Stimulated activated CD4-positive, alpha-beta T cell treated with anti-CD3 and anti-CD28 coated beads, Interleukin-2, amount 100 ng/mL, for 24 hours (primary cell): ENCODE measurements around the gene STAG1.
"Not testable (repeated sequence)": the region's sequence is repeated elsewhere in the genome, so short reads cannot be mapped to it uniquely, and the experiment has no call there.

Experiments used
- DNase-seq, 2 donors: peaks; one replicate each; pipeline ENCODE4 v3.0.0-alpha.2; 2020

Gene STAG1

DNA sequence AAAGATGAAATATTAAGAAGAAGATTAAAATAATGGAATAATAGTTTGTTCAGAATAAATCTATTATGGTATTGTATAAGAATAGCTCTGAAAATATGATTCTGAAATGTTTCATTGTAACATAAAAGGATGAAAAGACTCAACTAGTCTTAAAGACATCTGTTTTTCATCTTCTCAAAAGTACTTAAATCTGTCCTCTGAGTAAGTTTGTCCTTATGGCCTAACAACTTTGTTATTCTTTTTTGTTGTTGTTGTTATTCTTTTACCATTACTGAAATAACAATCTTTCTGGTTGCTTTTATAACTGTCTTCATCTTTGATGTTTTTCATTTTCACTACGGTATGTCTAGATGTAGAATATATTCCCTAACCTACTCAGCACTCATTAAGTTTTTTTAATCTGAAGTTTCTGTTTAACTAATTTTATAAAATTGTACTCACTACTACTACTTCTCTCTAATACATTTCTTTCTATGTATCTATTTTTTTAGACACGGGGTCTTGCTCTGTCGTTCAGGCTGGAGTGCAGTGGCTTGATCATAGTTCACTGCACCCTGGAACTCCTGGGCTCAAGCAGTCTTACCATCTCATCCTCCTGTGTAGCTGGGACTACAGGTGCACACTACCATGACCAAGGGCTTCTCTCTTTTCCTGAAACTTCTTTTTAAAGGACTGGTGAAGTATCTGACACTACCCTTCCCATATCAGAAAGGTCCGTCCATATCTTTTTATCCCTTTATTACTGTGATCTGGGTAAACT is 261.4 kb downstream of the STAG1 start:
- DNase-seq, result no peak

DNA sequence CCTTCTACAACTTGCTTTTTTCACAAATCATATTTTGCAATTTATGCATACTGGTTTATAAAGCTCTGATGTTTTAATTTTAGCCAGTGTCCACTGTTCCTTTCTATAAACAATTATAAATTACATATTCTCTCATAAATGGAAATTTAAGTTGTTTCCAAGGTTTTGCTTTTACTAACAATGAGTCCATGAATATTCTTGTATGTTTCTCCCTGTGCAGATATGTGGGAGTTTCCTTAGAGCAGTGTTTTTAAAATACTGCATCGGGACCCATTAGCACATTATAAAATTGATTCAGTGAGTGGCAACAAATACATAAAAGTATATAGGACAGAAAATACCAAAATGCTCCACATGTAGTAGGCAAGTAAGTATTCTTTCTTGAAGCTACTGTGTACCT is 266.4 kb downstream of the STAG1 start:
- no peak for DNase-seq

DNA sequence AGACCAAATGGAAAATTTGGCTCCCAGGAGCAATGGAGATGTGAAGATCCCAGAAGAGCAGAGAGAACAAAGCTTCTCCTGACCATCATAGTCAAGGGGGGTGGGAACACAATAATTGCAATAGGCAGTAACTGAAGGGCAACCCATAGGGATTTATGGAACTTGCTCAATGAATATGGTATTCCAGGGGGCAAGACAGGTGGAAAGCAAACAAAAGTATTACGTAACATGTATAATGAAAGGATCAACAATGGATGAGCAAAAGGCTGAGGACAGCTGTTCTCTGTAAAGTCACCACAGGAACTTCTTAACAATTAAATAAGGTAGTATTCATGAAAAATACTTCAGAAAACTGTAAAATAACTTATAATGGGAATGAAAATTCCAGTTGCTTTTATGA is 275.9 kb downstream of the STAG1 start:
- no peak for DNase-seq

DNA sequence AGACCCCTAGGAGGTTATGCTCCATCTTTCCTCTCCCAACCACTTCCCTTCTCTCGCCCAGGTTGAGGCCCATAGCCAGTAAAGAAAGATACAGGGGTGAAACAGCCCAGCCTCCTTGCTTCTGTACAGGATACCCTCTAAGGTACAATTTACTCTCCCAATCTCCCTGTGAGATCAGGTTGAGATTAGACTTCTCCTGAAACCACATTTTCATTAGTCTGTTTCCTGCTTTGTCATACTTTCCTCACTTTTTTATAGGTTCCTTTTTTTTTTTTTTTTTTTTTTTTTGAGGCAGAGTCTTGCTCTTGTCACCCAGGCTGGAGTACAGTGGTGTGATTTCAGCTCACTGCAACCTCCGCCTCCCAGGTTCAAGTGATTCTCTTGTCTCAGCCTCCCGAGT is 277.3 kb downstream of the STAG1 start:
- not testable (repeated sequence) for DNase-seq

DNA sequence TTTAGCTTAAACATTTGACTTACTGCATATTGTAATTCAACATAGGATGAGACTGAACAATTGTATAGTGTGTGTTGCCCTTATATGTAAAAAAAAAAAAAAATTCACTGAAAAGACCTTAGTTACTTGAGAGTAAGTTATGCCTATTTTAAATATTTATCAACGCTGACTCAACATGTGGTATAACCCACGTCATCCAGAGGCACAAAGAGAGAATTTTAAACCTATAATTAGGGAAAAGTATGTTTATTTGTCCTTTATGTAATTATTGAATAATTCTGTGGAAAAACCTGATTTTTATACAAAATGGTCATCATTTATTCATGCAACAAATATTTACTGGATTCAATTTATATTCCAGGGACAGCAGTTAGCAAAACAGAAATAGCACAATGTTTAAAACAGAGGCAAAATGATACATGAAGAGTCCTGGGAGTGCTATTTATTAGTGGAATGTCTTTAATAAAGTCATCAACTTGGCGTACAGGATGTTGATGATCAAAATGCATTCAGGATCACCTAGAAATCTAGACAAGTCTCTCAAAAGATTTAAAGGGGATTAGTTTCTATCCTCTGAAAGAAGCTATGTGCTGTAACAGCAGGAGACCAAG is 278.4 kb downstream of the STAG1 start:
- DNase-seq, result no peak

DNA sequence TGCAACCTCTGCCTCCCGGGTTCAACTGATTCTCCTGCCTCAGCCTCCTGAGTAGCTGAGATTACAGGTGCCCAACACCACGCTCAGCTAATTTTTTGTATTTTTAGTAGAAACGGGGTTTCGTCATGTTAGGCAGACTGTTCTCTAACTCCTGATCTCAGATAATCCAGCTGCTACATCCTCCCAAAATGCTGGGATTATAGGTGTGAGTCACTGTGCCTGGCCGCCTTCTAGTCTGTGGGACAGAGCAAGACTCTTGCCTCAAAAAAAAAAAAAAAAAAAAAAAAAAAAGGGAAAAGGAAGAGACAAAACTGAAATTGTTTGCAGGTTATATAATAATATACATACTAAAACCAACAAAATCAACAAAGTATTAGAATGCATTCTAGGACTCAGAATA is 286.9 kb downstream of the STAG1 start:
- DNase-seq, result no peak

DNA sequence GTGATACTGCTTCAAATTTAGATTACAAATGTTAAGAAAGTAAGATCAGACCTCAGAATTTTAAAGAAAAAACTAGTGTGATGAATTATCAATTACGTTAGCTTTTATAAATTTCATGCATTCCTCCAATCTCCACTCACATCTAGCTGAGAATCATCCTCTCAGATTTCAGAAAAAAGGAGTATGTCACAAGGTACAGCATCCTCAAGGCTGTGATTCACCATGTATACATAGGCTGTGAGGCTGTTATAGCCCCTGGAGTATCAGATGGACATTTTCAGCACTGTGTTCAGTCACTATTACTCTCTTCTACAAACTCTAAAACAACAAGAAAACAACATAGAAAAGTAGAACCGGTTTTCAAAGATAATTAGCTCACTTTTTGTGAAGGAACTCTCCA is 287.7 kb downstream of the STAG1 start:
- DNase-seq, result no peak

DNA sequence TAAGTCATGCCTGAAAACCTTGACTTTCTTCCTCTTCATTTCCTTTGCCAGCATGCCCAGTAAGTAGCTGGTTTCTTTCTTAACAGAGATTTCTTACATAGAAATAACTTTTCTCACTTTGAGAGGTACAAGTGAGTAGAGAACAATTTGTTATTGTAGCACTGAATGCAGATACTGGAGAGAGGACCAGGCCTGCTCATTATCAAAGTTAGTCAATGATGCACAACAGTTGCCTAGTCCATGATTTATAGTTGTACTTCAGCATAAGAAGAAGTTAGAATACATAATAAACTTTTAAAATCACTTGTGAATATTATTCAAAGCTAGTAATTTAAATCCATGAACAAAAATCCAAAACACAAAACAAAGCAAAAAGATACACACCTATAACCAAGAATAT is 289.0 kb downstream of the STAG1 start:
- no peak for DNase-seq

DNA sequence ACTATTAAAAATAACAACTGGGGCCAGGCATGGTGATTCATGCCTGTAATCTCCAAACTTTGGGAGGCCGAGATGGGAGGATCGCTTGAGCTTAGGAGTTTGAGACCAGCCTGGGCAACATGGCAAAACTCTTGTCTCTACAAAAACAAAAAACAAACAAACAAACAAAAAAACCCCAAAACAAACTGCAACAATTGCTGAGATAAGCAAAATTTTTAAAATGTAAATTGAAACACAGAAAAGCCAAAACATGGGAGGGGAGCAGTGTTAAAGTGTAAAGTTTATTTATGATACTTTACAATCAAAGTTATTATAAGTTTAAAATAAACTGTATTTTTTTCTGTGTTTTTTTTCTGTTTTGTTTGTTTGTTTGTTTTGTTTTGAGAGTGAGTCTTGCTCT is 294.4 kb downstream of the STAG1 start:
- DNase-seq, result no peak

DNA sequence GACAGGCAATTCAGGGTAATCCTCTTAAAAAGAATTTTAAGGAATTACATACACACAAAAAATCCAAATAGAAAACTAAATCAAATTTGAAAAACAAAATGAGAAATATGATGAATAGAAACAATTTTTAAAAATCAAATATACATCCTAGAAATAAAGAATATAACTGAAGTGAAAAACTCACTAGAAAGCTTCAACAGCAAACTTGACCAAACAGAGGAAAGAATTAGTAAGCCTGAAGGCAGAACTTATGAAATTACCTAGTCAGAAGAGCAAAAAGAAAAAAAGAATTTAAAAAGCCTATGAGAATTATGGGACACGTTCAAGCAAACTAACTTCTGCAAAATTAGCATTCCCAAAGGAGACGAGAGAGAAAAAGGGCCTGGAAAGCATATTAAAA is 296.0 kb downstream of the STAG1 start:
- DNase-seq, result no peak

DNA sequence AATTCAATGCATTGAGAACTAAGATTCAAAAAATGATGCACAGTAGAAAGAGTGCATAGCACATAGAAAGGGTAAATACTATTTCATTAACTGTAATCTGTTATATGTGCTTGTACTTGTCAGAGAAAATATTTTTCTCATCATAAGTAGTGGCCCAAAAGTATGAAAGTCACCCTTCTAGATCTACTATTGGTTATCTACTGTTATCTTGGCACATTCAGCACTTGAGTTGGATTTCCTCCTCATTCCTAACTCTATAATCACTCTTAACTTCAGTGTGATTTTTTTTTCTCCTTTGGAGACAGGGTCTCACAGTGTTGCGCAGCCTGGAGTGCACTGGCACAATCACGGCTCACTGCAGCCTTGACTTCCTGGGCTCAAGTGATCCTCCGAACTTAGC is 307.6 kb downstream of the STAG1 start:
- no peak for DNase-seq

DNA sequence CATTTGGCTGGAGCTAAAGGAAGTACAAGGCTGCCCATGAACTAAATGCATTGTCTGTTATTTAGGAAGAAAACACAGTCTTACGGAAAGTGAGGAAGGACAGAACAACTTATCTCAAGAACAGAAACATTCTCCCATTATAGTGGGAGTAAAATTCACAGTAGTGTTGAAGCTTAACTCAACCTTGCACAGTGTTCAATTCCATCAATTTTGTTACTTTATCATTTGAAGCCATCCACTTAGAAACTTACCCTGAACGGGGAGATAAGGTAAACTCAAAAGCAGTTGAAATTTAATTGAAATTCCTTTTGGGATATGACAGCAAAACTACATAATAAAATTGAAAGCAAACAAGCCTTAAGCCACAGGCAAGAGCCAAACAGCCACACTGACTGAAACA is 315.1 kb downstream of the STAG1 start:
- DNase-seq, result no peak

DNA sequence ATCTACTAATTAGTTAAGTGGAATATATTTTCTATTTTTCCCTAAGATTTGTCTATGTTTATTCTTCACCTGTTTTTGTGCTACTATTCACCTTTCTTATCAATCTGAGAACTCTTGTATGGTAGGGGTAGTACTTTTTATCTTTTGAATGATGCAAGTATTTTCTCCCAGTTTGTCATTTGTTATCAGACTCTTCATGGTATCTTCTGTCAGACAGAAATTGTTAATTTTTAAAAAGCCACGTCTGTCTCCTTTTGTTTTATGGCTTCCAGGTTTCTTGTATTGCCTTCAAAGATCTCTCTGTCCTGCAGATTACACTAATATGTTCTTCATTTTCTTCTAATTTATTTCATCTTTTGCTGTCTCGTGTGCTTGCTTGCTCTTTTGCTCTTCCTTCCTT is 317.7 kb downstream of the STAG1 start:
- DNase-seq, result no peak

DNA sequence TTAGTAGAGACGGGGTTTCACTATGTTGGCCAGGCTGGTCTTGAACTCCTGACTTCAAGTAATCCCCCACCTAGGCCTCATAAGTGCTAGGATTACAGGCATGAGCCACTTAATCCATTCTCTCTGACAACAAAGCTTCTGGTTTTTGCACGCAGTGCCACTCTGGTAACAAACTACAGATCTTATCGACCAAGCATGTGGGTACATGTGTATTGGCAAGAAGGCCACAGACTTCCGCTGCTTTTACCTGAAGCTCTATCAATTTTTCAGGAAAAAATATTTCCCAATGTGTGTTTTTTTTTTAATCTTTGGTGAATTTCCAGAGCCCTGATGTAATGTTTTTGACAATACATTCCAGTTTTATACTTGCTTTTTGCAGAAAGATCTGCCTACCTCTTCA is 319.5 kb downstream of the STAG1 start:
- no peak for DNase-seq

DNA sequence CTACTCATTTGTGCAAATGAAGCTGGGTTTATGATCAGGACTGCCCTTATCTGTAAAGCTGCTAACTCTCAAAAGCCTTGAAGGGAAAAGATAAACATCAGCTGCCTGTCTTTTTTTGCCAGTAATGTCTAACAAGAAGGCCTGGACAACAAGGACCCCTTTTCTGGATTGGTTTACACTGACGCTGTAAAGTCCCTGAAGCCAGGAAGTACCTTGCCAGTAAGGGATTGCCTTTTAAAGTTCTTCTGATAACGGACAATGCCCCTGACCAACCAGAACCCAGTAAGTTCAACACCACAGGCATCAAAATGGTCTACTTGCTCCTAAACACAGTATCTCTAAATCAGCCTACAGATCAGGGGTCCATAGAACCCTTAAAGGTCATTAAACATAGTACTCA is 324.0 kb downstream of the STAG1 start:
- DNase-seq, result no peak

DNA sequence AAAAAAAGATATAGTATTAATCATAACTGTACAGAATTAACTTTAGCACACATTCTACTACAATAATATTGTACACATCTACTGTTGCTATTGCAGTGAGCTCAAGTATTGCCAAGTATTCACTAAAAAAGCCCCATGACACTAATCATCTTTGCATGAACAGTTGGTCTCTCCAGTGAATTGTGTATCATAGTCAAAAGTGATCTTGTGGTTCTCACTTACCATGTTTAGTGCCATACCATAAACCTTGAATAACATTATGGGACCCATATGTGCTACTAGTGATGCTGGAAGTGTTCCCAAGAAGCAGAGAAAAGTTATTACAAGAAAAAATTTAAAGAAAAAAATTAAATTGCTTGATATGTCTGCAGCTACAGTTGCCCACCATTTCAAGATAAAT is 324.9 kb downstream of the STAG1 start:
- no peak for DNase-seq

DNA sequence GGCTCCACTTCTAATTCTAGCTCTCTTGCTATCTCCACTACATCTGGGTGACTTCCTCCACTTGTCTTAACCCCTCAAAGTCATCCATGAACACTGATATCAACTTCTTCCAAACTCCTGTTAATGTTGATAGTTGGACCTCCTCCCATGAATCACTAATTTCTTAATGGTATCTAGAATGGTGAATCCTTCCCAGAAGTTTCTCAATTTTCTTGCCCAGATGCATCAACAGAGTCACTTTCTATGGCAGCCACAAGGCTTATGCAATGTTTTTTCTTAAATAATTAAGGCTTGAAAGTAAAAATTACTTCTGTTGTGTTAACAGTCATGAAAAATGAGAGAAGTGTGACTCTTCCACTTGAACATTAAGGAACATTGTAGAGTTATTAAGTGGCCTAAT is 337.7 kb downstream of the STAG1 start:
- no peak for DNase-seq

DNA sequence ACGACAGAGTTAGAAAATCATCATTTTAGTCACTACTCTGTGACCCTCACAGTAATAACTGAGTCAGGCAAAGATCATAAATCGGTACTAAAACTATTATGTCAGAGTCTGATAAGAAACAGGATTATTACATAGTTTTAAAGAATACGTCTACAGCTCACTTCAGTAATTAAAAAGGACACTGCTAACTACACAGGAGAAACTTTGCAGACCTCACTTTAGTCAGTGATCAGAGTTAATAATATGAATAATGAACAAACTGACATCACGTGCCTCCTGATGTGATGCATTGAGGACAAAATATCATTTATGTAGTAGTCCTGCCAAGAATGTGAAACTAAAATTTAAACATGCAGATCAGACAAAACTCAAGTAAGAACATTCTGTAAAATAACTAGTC is 339.9 kb downstream of the STAG1 start:
- DNase-seq, result no peak

DNA sequence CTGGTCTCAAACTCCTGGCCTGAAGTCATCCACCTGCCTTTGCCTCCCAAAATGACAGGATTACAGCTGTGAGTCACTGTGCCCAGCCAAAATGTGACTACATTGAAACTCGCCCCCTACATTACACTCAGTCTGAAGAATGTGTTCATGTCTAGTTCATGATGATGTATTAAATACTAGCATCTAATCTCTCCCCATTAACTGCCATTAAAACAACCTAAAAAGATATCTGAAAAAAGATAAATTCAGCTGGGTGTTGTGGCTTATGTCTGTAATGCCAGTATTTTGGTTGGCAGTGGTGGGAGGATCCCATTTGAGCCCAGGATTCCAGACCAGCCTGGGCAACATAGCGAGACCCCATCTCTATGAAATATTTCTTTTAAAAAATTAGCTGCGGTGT is 342.6 kb downstream of the STAG1 start:
- no peak for DNase-seq

DNA sequence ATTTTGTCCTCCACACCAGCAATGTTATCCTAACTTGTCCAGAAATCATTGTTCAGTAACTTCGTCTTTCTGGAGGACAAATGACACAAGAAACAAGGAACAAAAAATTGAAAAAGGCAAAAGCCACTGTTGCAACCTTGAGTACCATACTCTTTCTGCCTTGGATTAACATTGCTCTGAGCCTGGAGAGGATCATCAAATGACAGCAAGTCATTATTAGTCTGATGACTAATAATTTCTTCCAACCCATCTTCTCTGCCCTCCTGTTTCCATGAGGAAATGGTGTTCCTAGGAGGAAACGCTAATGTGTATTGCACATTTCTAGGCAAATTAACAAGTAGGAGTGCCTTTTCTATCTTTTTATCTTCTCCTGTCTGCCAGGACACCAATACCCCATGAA is 348.1 kb downstream of the STAG1 start:
- DNase-seq, result no peak

DNA sequence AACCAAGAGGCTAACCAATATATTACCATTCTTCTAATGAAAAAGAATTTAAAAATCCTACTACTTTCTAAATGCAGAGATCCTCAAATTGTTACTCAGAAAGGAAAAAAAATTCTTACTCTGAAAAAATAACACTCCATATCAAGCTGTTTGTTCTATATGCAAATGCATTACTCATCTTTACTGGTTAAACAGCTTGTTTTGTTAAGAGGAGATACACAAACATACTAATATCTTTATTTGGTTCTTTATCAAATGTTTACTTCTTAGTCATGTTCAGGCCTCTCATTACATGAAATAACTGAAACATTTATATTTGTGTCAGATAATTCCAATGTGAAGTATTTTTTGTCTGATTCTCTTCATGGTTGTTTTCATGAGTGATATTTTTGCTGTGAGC is 355.3 kb downstream of the STAG1 start:
- DNase-seq, result no peak

DNA sequence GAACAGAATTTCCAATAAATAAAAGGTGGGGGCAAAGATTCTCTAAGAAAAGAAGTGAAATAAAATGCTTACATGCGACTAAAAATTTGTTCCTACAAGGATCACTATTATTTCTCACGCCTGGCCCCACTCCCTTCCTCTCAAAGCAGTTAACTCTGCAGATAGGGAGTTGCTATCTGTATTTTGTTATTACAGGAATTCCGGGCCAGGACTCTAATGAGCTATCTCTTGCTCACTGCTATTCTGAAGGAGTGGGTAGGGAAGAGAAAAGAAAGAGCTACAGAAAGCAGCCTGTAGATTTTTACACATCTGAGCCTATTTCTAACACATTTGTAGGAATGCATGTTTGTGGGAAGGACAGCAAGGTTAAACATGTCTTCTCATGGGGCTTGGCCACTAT is 361.6 kb downstream of the STAG1 start:
- DNase-seq, result no peak

DNA sequence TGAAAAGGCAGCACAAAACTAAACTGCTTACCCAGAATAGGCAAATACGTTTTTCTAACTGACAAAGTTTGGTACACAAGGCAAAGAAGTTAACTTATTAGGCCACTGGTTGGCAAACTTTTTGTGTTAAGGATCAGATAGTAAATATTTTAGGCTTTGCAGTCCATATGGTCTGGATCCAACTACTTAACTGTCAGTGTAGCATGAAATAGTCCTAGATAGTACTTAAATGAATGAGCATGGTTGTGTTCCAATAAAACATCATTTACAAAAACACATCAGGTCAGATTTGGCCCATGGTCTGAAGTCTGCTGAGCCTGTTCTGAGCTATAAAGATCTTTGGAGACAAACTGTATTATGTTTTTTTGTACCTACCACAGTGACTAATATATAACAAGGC is 365.1 kb downstream of the STAG1 start:
- DNase-seq, result no peak

DNA sequence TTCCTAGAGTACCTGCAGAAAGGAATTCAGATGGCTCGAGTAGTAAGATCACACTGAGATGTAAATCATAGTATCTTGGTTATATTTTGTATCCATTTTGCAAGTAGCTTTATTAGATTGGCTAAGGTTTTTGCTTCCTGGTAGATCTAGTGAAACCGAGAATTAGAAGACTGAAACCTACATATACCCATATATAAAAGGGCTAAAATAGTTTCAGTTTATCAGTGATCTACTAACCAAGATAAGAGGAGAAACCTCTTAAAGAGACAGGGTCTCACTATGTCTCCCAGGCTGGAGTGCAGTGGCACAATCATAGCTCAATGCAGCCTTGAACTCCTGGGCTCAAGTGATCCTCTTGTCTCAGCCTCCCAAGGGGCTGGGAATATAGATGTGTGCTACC is 366.7 kb downstream of the STAG1 start:
- no peak for DNase-seq

DNA sequence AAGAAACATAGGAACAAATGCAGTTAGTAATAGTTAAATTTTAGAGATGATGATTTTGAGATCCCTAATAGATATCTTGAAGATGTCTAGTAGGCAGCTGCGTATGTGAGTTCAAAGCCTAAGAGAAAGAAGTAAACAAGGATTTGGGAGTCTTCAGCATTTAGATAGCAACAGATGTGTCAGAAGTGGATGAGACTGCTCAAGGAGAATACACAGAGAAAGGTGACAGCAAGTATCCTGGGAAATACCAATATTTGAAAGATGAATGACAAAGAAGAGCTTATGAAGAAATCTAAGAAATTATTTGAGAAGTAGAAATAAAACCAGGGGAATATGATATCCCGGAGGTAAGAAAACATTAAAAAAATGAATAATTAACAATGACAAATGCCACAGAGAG is 371.1 kb downstream of the STAG1 start:
- no peak for DNase-seq
